Inflammatory macrophage (primary cell): ENCODE data around the gene MROH2A.

Experiments used
- DNase-seq, 2 donors: peaks; one replicate each; pipeline ENCODE4 v3.0.0-alpha.2; 2020 to 2022

MROH2A gene

GRCh38 chr2:233839447-233839820 lies 61.3 kb downstream of the MROH2A start:
- DNase-seq = no peak

DNA sequence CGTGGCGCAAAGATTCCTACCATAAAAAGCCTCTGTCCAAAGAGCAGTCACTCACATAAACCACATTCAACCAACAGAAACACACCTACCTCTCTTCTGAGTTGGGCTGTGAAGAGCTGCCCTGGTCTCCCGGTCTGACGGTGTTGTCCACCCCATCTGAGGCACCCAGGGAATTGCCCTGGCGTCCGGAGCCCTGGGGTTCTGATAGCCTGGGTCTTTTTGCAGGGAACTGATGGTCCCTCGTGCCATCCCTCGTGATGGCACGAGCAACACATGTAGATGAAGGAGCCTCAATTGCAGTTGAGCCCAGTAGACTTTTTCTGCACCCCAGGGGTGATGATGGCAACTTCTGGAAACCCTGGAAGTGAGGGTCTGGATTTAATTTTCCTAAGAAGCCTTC lies 62.4 kb downstream of the MROH2A start:
- DNase-seq = no peak

DNA sequence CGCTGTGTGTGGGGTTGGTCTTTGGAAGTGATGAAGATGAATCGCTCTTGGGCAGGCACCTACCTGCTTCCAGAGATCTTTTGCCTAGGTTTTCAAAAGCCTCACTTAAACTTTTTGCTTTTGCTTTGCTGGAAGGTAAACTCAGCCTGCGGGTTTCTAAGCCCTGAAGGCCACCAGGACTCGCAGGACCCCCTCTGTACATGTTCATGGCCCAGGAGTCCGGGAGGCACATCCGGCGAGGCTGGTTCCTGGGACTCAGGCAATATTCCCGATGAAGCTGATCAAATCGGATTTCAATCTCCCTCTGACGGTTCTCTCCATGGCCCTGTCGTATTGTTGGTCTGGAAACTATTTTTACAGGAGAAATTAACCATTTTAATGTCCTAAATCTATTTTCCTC lies 63.1 kb downstream of the MROH2A start:
- DNase-seq = no peak

DNA sequence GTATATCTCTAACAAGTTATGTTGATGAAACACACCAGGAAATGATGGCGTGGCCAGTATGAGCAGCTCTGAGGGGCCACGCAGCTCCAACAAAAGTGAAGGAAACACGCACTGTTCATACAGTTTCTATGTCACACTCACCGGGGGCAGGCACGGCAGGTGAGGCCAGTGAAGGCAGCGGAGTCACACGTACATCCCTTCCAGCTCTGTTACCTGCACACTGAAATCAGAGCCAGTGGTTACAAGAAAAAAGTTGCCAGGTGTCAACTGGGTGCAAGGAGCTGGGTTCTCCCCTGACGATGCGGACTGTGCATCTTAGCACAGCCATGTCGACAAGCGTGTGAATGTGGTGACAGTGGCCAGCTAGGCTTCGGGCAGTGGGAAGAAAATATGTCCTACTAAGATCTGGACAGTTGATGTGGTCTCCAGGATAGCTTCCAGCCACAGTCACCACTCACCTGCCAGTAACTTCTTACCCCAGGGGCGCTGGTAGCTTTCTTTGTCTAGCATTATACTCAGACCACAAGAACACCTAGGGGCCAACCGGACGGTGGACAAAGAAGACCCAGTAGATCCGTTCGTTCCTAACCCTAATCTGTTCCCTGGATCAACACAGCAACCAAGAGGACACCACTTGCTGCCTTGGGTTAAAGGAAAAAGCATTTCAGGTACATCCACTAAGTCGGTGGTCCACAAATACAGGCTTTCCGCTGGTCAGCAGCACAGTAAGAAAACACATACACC lies 66.1 kb downstream of the MROH2A start:
- no peak for DNase-seq

- no peak for DNase-seq
Observed at GRCh38 chr2:233844836-233845235, 66.7 kb downstream of the MROH2A start.

DNA sequence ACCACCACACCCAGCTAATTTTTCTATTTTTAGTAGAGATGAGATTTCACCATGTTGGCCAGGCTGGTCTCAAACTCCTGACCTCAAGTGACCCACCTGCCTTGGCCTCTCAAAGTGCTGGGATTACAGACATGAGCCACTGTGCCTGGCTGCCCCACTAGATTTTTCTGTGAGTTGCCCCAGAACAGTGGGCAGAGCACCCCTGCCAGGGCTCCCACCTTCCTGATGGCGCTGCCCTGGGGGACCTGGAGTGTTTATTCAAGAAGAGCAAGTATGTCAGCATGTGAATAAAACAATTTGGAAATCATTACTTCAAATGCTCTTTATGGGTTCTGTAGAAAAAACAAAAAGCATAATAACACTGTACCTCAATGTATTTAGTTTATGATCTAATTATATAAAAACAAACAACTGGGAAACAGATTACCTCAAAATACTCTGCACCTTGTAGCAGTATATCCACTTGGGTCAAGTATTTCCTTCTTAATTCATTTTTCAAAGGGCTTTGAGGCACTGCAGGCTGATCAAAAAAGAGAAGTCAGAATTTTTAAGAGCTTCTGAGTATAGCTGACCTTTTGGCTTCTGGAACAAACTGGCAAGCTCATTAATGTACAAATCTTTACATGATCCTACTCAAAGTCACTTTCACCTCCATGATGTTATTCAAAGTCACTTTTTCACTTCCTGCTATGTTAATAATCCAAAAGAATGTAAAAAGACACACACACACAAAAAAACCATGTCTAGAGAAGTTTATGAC lies 67.4 kb downstream of the MROH2A start:
- peak; percentile 28 to 32 for DNase-seq

GRCh38 chr2:233846387-233847247 lies 68.5 kb downstream of the MROH2A start:
- peak in 1 of 2 donors; percentile 24 for DNase-seq

- no peak for DNase-seq
Observed at GRCh38 chr2:233847248-233847898, 69.2 kb downstream of the MROH2A start.

GRCh38 chr2:233848276-233848675 lies 70.1 kb downstream of the MROH2A start:
- no peak for DNase-seq

DNA sequence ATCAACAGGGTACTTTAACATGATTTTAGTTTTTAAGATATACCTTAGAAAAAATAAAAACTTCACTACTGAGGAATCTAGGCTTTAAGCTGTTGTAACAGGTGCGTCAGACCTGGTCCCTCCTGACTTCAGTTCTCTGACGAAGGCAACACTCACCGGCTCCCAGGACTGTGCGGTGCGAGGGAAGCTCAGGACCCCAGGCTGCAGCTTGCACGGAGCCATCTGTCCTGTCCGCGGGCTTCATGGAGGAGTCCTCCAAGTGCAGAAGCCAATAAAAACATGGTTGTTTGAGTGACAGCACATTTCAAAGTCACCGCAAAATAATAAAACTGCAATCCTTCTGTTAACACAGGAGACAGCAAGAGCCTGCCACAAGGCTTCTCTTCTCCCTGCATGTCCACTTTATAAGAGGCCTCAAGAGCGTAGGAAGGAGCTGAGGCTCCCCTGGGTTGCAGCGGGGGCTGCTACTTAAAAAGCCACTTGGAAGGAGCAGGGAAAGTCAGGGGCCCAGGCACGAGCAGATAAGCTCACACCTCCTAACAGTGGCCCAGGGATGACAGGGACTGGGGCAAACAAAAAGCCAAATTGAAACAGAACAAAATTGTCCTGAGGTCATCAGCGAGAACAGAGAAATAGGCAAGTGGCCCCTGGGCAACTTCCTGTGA lies 71.6 kb downstream of the MROH2A start:
- no peak for DNase-seq

GRCh38 chr2:233850745-233851144 lies 72.6 kb downstream of the MROH2A start:
- no peak for DNase-seq

DNA sequence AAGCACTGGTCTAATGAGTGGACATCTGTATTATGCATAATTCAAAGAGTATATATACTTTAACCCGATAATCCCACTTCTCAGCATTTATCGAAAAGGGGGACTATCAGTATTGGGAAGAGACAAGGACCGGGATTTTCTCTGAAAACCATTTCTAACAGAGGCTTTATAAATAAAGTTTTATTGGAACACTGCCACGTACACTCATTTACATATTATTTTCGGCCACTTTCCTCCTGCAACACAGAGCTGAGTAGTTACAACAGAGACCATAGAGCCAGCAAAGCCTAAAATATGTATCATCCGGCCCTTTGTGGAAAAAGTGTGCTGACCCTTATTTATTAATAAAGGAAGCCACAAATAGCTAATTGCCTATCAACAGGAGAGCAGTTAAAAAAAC lies 73.0 kb downstream of the MROH2A start:
- no peak for DNase-seq

GRCh38 chr2:233852056-233852455 lies 73.9 kb downstream of the MROH2A start:
- peak; percentile 56 to 68 for DNase-seq

GRCh38 chr2:233853353-233853752 lies 75.2 kb downstream of the MROH2A start:
- DNase-seq = no peak

GRCh38 chr2:233853883-233854240 lies 75.7 kb downstream of the MROH2A start:
- no peak for DNase-seq

DNA sequence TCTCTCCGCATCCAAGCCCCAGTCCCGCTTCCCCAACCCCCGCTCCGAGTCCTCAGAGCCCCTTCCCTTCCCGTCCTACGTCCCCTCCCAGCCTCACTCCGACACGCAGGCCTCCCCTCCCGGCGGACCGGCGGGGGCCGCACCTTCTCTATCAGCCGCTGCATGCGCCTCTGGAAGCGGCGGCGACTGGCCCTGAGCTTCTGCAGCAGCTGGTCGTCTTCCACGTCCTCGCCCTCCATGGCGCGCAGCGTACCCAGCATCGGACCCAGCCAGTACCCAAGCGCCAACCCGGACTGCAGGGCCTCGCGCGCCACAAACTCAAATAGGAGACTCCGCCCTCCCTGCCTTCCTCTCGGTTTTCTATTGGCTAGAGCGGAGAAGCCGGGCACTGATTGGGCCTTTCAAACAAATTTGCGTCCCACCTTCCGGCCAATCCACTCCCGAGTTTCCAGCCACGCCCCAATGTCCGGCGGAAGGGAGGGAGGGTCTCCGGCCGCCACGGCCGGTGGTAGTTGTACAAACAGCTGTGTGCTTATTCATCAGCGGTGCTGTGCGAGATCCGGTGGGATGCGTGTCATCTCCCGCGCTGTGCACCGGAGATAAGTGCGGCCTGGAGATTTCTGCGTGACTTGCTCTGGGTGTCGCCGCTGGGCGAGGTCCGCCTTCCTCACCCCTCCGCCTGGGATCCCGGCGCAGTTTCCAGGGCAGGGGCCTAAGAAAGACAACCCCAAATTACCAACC lies 76.3 kb downstream of the MROH2A start, which contains the start of gene HJURP:
HJURP (minus strand) TSS at position 295 of the 741 bp plus-strand sequence; CDS start at position 260, 35 bp downstream.
- peak; percentile 94 to 95 for DNase-seq

DNA sequence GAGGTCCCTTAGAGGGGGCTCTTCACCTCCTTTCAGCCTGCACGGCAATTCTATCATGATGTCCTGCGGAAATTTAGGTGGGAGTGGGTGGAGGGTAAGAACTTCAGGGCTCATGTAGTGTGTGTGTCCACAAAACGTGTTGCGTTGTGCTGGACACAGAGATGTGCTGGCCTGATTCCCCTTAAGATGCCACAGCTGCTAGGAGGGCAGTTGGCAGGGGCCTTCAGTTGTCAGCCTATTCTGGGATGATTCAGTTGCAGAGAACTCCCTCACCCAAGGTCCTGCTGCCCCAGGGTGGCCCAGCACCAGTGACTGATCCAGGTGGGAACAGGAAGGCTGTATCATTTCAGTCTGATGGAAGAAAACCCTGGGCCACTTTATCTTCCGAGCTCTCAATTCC lies 77.2 kb downstream of the MROH2A start:
- DNase-seq = no peak

- no peak for DNase-seq
Observed at GRCh38 chr2:233856184-233856583, 78.1 kb downstream of the MROH2A start.

GRCh38 chr2:233857511-233858141 lies 79.5 kb downstream of the MROH2A start:
- DNase-seq = peak; percentile 33 to 50

DNA sequence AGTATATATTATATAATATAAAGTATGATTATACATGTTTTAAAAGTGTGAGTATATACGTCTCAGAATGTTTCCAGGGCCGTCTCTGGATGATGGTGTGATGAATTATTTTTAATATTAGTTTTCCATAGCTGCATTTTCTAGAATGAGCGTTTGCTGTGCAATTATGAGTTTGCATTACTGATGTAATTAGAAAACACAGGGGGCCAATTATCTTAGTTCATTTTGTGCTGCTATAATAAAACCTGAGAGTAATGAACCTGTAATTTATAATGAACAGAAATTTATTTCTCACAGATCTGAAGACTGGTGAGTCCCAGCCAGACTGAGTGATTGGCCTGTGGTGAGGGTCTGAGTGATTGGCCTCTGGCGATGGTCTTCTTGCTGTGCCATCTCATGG lies 80.2 kb downstream of the MROH2A start:
- DNase-seq = no peak

DNA sequence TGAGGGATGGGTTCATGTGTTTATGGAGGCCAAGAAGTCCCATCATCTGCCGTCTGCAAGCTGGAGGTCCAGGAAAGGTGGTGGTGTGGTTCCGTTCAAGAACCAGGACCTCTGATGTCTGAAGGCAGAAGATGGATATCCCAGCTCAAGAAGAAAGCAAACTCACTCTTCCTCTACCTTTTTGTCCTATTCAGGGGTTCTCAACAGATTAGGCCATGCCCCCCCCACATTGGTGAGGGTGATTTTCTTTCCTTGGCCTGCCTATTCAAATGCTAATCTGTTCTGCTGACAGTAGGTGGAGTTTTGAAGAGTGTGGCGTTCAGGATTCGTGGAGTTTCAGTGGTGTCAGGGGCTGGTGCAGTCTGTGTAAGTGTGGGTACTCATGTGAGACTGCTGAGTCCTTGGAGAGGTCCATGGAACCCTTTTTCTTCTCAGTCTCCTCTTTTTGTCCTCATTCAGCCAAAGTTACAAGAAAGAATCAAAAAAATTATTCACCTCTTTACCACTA lies 84.2 kb downstream of the MROH2A start:
- DNase-seq = no peak
